Measurements from ENCODE around the gene SLC26A3.

Gene SLC26A3

DNA sequence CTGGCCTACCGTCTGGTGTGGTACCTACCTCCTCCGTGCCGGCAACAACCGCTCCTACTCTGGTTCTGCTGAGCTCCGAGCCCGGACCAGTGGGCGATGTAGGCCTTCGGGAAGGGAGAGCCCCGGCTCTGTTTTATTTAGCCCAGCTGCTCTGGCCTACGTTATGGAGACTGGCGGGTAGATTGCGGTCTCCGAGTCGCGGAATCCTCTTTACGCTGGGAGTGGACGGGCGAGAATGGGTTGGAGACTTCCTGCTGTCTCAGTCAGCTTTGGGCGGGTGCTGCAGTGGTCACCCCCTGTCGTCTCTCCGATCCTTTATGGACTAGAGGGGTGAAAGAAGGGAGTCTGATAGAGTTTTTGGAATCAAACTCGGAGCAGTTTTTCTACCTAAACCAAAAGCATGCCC is 58.7 kb downstream of the SLC26A3 start:
- DNase-seq (ENCODE audit: low read depth), result no peak

DNA sequence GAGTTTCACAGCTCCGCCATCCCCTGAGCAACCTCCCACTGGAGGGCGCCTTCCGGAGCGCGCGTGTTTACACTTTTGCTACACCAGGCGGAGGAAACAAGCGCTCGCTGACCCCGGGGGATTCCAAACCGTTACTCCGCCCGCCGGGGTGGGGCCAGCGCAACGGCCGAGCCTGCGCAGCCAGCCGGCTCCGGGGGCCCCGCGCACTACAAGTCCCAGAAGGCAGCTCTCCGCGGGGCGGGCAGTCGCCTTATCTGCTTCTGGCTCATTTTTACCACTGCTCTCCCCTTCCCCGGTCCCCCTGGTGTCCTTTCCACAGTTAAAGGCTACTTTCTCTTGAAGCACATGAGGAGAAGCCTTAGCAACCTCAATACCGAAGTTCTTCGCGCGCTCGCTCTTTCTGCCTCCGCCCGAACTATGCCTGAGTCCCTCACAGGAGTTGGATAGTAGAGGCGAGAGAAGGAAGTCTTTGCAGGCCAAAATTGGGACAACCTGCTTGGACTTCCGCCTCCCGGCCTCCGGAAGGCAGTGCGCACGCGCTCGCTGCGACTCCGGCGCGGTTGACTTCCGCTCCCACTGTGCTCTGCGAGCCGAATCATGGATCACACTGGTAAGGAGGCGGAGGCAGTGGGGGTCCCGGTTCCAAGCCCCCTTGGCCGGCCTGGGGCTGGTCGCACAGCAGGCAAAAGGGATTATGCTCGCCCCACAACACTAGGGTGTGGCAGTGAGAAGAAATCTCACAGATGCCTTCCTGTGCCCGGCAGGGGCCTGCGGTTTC is 59.3 kb downstream of the SLC26A3 start, which contains the start of gene CBLL1:
TSS of gene CBLL1 (plus strand) at position 576 of the 778 bp plus-strand sequence. CDS start at position 598, 22 bp downstream.
- peak; percentile 91 for DNase-seq (ENCODE audit: low read depth)

DNA sequence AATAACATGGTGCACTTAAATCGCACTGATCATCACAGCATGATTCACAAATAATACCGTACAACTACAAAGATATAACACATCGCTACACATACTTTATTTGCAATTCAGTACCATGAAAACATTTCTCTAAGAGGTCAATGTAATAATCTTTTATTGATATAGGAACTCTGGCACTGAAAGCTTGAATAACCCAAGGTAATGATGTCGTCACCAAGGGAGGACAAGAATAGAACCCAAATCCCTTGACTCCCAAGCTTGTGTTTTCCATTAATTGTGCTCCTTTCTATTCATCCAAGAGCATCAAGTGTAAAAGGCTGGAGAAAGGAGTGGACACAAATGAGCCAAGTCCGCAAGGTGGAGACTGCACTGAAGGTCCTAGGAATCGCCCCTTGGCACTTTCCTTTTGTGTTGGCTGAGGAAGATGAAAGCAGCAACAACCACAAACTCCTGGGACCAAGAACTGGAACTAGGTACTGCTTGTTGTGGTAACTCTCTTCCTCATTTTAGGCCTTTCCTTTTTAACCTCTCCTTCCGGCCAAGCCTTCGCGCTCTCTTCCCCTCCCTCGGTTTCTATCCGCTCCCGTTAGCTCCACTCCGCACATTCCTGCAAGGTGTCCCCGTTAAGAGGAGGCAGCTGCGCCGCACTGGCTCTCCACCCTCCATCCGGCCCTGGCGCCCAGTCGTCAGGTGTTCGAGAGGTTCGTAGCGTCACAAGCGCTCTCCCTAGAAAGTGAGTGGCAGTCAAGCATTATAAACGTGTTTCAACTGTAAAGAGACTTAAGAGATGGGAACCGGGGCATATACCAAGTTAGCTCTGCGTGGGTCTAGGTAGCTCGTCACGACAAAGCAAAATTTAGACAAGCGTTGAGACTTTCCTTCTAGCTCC is 60.1 kb downstream of the SLC26A3 start:
- no peak for DNase-seq (ENCODE audit: low read depth)

DNA sequence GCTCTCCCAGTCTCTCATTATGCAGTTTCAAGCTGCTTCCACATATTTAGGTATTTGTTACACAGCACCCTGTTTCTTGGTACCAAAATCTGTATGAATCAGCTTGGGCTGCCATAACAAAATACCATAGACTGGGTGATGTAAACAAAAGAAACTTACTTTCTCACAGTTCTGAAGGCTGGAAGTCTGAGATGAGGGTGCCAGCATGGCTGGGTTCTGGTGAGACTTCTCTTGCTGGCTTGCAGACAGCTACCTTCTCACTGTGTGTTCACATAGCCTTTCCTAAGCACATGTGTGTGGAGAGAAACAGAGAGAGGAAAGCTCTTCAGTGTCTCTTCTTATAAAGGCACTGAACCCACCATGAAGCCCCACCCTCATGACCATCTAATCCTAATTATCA is 74.7 kb downstream of the SLC26A3 start:
- DNase-seq (ENCODE audit: low read depth), result no peak

DNA sequence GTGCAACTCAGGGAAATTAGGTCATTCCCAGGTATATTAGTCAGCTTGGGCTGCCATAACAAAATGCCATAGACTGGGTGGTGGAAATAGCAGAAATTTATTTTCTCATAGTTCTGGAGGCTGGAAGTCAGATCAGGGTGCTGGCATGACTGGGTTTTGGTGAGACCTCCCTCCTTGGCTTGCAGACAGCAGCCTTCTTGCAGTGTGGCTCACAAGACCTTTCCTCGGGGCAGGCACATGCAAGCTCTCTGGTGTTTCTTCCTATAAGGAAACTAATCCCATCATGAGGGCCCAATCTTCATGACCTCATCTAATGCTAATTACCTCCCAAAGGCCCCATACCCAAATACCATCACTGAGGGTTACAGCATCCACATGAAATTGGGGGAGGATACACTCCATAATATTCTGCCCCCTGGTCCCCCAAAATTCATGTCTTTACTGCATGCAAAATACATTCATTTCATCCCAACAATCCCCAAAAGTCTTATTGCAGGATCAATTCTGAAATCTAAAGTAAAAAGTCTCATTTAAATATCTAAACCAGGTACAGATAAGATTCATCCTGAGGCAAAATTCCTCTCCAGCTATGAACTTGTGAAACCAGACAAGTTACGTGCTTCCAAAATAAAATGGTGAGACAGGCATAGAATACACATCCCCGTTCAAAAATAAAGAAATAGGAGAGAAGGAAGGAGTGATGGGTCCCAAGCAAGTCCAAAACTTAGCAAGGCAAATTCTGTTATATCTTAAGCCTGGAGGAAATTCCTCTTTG is 76.5 kb downstream of the SLC26A3 start:
- no peak for DNase-seq (ENCODE audit: low read depth)

DNA sequence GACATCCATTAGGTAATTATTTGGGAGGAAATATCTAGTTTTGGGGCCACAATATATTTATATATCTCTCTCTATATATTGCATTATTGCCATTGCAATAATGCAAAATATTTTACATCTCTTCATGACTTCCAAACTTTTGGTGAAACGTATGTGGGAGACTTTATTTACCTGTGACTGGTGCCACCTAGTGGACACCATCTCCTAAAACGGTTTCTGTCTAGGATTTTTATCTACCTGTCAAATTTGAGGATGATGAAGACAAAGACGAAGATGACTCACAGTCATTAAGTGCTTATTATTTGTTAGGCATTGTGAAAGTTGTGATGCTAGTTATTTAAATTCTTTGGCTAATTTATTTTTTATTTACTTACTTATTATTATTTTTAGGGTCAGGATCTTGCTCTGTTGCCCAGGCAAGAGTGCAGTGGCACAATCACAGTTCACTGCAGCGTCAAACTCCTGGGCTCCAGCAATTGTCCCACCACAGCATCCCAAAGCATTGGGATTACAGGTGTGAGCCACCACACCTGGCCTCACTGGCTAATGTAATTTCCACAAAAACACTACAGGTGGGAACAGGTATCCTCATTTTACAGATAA is 77.8 kb downstream of the SLC26A3 start:
- DNase-seq (ENCODE audit: low read depth), result no peak

DNA sequence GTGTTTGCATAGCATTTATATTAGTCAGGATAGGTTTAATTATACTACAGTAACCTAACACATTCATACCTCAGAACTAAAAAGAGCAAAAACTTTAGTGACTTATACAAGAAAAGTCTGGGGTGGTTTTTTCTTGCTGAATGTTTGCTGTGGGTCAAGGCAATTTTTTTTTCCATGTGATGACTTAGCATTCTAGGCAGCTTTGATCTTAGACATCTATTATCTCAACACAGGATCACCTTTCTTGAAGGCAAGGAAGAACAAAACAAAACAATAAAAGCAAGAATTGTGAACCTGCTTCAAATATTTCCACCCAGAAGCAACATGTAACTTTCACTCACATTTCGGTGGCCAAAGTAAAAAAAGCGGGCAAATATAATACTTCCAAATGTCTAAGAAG is 79.8 kb downstream of the SLC26A3 start:
- DNase-seq (ENCODE audit: low read depth), result no peak

DNA sequence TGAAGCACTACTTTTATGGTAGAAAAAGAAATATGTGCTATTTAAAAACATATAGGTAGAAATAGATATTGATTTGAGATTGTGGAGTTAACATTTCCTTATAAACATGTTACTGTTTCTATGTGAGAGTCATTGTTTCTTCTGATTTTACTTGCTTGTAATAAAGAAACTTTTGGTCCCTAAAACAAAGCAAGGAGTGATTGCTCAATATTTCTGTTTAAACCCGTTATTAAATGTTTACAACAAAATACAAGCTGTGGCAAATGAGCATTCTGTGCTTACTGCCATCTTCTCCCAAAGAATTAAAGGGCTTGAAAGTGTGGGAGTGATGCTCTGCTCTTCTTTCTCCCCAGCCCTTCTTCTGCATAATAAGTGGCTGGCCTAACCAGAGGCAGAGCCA is 81.7 kb downstream of the SLC26A3 start:
- DNase-seq (ENCODE audit: low read depth), result no peak

DNA sequence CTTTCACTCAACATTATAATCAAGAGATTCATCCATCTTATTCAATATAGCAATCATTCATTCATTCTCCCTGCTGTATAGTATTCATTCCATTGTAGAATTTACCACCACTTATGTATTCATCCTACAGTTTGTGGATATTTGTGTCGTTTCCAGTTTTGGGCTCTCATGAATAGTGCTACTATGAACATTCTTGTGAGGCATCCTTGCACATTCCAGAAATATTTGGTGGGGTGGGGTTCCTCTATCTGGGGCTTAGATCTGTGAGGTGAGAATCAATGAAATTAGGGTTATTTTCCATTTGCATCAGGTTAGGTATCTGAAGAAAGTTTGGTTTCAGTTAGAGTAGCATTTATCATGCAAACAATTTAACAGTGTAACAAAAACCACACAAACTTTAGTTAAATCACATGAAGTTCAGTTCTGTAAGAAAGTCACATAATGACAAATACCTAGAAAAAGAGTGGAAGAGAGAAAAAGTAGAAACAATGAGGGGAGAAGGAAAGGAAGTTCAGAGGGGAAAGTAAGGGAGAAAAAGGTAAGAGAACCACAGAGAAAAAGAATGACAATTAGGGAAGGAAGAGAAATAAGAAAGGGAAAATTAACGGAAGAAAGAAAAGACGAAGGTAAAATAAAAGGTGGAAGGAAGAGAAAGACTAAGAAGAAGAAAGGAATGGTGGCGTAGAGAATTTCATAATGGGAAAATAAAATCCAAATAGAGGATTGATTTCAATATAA is 84.4 kb downstream of the SLC26A3 start:
- no peak for DNase-seq (ENCODE audit: low read depth)

DNA sequence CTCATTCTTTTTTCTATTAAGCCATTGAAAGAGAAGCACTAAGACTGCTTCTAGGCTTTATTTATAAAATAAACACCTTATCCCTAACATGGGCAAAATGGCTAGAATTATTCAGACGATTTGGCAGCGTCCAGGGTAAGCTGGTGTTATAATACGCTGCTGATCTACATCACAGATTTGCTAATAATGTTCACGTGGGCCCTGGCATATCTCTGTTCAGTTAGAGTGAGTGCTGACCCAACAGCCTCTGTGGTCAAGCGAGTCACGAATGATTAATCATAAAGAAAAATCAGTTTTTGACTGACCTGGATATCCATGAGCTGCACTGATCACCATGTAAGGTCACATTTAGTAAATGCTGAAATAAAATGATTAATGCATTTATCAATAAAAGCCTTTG is 87.5 kb downstream of the SLC26A3 start:
- no peak for DNase-seq (ENCODE audit: low read depth)
